ENCODE measurements around the gene OR4F17.
"Not testable (repeated sequence)": the region's sequence is repeated elsewhere in the genome, so short reads cannot be mapped to it uniquely, and the experiment has no call there.

- not testable (repeated sequence) for TF ChIP-seq POLR2A, CTCF (IDR thresholded peaks at IDR 0.05)
Measured at GRCh38 chr19:83626-84025, 23.3 kb upstream of the OR4F17 start.

Data from thyroid gland (tissue), 4 donors.